ENCODE measurements around the gene ARHGAP10.

The ARHGAP10 gene

GRCh38 chr4:147863111-147863747 lies 131.3 kb downstream of the ARHGAP10 start:
- no peak for DNase-seq (ENCODE audit: low read depth)
- TF ChIP-seq CTCF (IDR thresholded peaks at IDR 0.05; ENCODE audit: low read depth, low read length, missing control alignments): peak; percentile 19
- no peak overlapping the region for H3K4me3 ChIP-seq (ENCODE audit: low read depth, low read length)

- DNase-seq (ENCODE audit: low read depth): no peak
- no peak overlapping the region for H3K4me3 ChIP-seq (ENCODE audit: low read depth, low read length)
- TF ChIP-seq CTCF (IDR thresholded peaks at IDR 0.05; ENCODE audit: low read depth, low read length, missing control alignments): no peak
These were observed 132.1 kb downstream of the ARHGAP10 start for GRCh38 chr4:147863808-147864472.

- DNase-seq (ENCODE audit: low read depth): no peak
- H3K4me3 ChIP-seq (ENCODE audit: low read depth, low read length): no peak overlapping the region
- no peak for TF ChIP-seq CTCF (IDR thresholded peaks at IDR 0.05; ENCODE audit: low read depth, low read length, missing control alignments)
These were observed 132.7 kb downstream of the ARHGAP10 start for GRCh38 chr4:147864607-147865006.

GRCh38 chr4:147865926-147866325 lies 134.0 kb downstream of the ARHGAP10 start:
- H3K4me3 ChIP-seq (ENCODE audit: low read depth, low read length): no peak overlapping the region
- DNase-seq (ENCODE audit: low read depth): no peak
- TF ChIP-seq CTCF (IDR thresholded peaks at IDR 0.05; ENCODE audit: low read depth, low read length, missing control alignments): no peak

GRCh38 chr4:147866532-147867271 lies 134.8 kb downstream of the ARHGAP10 start:
- peak; percentile 81 for DNase-seq (ENCODE audit: low read depth)
- peak; percentile 90 for TF ChIP-seq CTCF (IDR thresholded peaks at IDR 0.05; ENCODE audit: low read depth, low read length, missing control alignments)
- H3K4me3 ChIP-seq (ENCODE audit: low read depth, low read length): no peak overlapping the region

- H3K4me3 ChIP-seq (ENCODE audit: low read depth, low read length): no peak overlapping the region
- no peak for DNase-seq (ENCODE audit: low read depth)
- no peak for TF ChIP-seq CTCF (IDR thresholded peaks at IDR 0.05; ENCODE audit: low read depth, low read length, missing control alignments)
These were observed 142.2 kb downstream of the ARHGAP10 start for GRCh38 chr4:147874109-147874508.
